T-helper 17 cell (primary cell): ENCODE results near the gene SYT2. TPM values are rescaled to one million over a fixed set of nuclear protein-coding genes. Genes with fewer than 3 reads are reported as not detected.
"Not testable (repeated sequence)": the region's sequence is repeated elsewhere in the genome, so short reads cannot be mapped to it uniquely, and the experiment has no call there.

Source experiments
- ATAC-seq: fragments of 150-1000 bp; cut with Tn5 transposase; 2 replicates; pipeline ENCODE4 v1.10.0; 2021; ENCODE audit warnings: mild to moderate bottlenecking, moderate library complexity
- DNase-seq, 3 donors: peaks; one replicate each; pipeline versions ENCODE4 v3.0.0 to v3.0.0-alpha.2; 2020 to 2021
- H3K9me3 ChIP-seq: one replicate; pipeline ENCODE4 v1.7.0; 2013; ENCODE audit warnings: low read length, mild to moderate bottlenecking; ENCODE audit not compliant: control insufficient read depth, poor library complexity, severe bottlenecking
- H3K27ac Mint-ChIP-seq: one replicate; pipeline ENCODE4 v1.8.0; 2022; ENCODE audit warnings: mild to moderate bottlenecking, moderate library complexity, mixed read lengths
- H3K27me3 Mint-ChIP-seq: one replicate; pipeline ENCODE4 v1.8.0; 2022; ENCODE audit warnings: mixed read lengths
- H3K36me3 Mint-ChIP-seq: one replicate; pipeline ENCODE4 v1.8.0; 2022; ENCODE audit warnings: low read depth, mixed read lengths
- H3K4me1 Mint-ChIP-seq: one replicate; pipeline ENCODE4 v1.8.0; 2022; ENCODE audit warnings: mild to moderate bottlenecking, mixed read lengths
- H3K4me3 Mint-ChIP-seq: one replicate; pipeline ENCODE4 v1.8.0; 2022; ENCODE audit warnings: mild to moderate bottlenecking, moderate library complexity, mixed read lengths
- total RNA-seq, 4 donors: library from RNA in 2 of 4; stranded (reverse) in 2 of 4; gene quantifications; one replicate each; pipeline ENCODE4 v1.2.3 and lab custom pipeline; 2022 to 2026

The SYT2 gene
- total RNA-seq, 2 donors from 2014 or later: not detected

DNA sequence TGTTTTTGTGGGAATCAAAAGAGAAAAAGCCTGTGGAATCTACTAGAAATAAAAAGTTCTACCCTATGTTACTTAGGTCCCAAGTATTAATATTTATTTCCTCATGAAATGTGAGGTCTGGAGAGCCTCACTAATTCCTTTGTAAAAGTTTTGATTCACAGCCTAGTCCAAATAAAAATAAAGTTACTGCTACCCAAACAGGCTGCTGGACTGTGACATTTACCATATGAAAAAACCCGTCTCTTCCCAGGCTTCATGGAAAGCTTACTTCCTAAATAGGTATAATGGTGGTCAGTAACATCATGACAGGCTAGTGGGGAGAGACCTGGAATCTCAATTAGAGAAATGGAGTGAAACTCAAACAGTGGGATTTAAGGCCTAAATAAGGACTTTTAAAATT is 160.2 kb downstream of the SYT2 start:
- not testable (repeated sequence) for H3K4me3 Mint-ChIP-seq, H3K27ac Mint-ChIP-seq, H3K9me3 ChIP-seq, DNase-seq, ATAC-seq, H3K36me3 Mint-ChIP-seq, H3K27me3 Mint-ChIP-seq
- peaks cover 17% of the 10 kb centered on the region for H3K4me1 Mint-ChIP-seq

GRCh38 chr1:202547215-202547614 is 163.0 kb downstream of the SYT2 start:
- DNase-seq: no peak
- Mint-ChIP-seq H3K27me3 (no peaks in the 10 kb centered on the region), H3K4me3 (no peak overlapping the region), H3K36me3 (no peaks in the 10 kb centered on the region), H3K27ac (no peak overlapping the region), H3K4me1 (peaks cover 13% of the 10 kb centered on the region)
- no peaks in the 10 kb centered on the region for H3K9me3 ChIP-seq
- no peak for ATAC-seq

DNA sequence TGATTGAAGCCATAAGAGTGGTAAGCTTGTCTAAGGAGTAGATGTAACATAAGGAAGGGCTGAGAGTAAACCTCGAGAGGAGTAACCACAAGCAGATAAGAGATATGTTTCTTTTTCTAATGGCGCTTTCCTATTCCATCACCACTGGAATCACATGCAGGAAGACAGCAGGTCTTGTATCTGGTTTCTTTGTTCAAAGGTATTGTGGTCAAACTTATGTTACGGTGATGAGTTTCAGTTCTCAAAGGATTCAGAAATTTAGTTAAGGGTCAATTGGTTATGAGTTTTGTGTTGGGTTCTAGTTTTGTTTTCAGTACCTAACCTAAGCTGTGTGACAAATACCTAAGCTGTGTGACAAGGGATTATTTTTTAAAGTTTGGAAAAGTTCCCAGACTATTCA is 163.5 kb downstream of the SYT2 start:
- not testable (repeated sequence) for H3K36me3 Mint-ChIP-seq, H3K27me3 Mint-ChIP-seq, H3K27ac Mint-ChIP-seq, DNase-seq, H3K9me3 ChIP-seq, ATAC-seq, H3K4me3 Mint-ChIP-seq
- peaks cover 15% of the 10 kb centered on the region for H3K4me1 Mint-ChIP-seq

DNA sequence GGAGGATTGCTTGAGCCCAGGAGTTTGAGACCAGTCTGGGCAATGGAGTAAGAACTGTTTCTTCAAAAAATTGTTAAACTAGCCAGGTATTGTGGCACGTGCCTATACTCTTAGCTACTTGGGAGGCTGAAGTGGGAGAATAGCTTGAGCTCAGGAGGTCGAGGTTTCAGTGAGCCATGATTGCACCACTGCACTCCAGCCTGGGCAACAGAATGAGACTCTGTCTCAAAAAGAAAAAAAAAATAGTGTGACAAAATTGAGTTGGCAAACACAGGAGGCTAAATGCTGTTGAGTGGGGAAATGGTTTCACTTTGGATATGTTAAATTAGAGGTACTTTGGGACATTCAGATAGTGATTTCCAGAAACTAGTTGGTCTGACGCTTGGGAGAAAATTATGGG is 163.9 kb downstream of the SYT2 start:
- ATAC-seq, H3K9me3 ChIP-seq, H3K27me3 Mint-ChIP-seq, DNase-seq, H3K27ac Mint-ChIP-seq, H3K4me3 Mint-ChIP-seq, H3K36me3 Mint-ChIP-seq: not testable (repeated sequence)
- H3K4me1 Mint-ChIP-seq: peaks cover 15% of the 10 kb centered on the region

- not testable (repeated sequence) for H3K27me3 Mint-ChIP-seq, H3K4me3 Mint-ChIP-seq, ATAC-seq, H3K9me3 ChIP-seq, H3K36me3 Mint-ChIP-seq, H3K27ac Mint-ChIP-seq, DNase-seq
- peaks cover 15% of the 10 kb centered on the region for H3K4me1 Mint-ChIP-seq
These were observed 164.5 kb downstream of the SYT2 start for GRCh38 chr1:202545647-202546303.

GRCh38 chr1:202544766-202545449 is 165.3 kb downstream of the SYT2 start:
- H3K27me3 Mint-ChIP-seq, ATAC-seq, H3K27ac Mint-ChIP-seq, DNase-seq, H3K9me3 ChIP-seq, H3K4me3 Mint-ChIP-seq, H3K36me3 Mint-ChIP-seq: not testable (repeated sequence)
- H3K4me1 Mint-ChIP-seq: peaks cover 17% of the 10 kb centered on the region

DNA sequence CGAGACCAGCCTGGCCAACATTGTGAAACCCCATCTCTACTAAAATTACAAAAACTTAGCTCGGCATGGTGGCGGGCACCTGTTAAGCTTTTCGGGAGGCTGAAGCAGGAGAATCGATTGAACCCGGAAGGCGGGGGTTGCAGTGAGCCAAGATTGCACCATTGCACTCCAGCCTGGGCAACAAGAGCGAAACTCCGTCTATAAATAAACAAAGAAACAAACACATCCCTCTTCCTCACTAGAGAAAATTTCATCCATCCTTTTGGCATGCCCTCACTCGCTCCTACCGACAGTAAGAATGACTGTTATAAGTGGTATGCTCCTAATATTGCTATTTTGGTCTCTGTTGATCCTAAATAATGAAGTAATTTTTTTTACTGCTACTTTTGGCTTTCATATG is 166.7 kb downstream of the SYT2 start:
- DNase-seq: not testable (repeated sequence)

DNA sequence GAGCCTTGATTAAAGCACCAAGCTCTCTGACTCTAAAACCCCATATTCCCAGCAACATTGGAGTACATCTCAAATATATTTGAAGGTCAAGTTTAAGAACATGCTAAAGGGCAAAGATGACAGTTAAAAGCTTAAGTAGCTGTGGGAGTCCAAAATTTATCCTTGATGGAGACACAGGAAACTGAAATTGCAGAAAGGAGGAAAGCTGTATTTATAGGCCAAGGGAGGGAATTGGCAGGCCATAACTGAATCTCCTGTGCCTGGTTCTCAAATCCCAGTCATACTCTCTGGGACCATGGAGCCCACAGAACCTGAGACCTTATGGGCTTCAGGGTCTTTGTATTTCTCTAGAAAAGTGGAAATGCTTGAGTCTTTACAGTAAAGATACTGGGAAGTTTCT is 167.8 kb downstream of the SYT2 start:
- not testable (repeated sequence) for H3K36me3 Mint-ChIP-seq, H3K9me3 ChIP-seq, H3K4me3 Mint-ChIP-seq, H3K27me3 Mint-ChIP-seq, DNase-seq, H3K27ac Mint-ChIP-seq, ATAC-seq
- H3K4me1 Mint-ChIP-seq: peaks cover 18% of the 10 kb centered on the region

More for the DNA sequence above, 166.7 kb downstream of the SYT2 start:
- not testable (repeated sequence) for H3K4me3 Mint-ChIP-seq, H3K9me3 ChIP-seq, H3K27me3 Mint-ChIP-seq, H3K27ac Mint-ChIP-seq, ATAC-seq, H3K36me3 Mint-ChIP-seq
- H3K4me1 Mint-ChIP-seq: peaks cover 18% of the 10 kb centered on the region

DNA sequence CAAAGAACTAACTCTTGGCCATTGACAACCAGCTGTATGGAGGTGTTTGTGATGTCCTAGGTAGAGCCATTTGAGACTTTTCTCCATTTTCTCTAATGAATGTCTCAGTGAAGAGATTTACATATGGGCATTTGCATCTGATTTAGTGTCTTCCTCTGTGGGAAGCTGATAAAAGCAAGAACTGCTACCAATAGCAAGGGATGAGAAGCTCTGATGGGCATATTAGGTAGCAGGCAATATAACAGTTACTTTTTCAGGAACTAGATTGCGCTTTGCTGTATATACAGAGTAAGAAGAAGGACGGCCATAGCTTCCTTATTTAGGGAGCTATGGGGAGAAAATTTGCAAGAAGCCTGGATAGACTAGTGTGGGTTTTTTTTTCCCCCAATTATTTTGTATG is 169.4 kb downstream of the SYT2 start:
- H3K36me3 Mint-ChIP-seq, H3K4me3 Mint-ChIP-seq, DNase-seq, H3K4me1 Mint-ChIP-seq, H3K27me3 Mint-ChIP-seq, H3K27ac Mint-ChIP-seq, ATAC-seq, H3K9me3 ChIP-seq: not testable (repeated sequence)

Other genes with a start within 250 kb of the SYT2 start
- gene KDM5B, start 98.0 kb upstream of the SYT2 start, total RNA-seq: 10 to 100 TPM; 64.2 to 76.2 TPM
- gene PCAT6, start 100.5 kb upstream of the SYT2 start, total RNA-seq: under 1 TPM in 1 of 2 donors, not detected in 1; 0.97 TPM
- gene RABIF, start 178.7 kb upstream of the SYT2 start, total RNA-seq: 10 to 100 TPM; 10.3 to 11.1 TPM
- gene KLHL12, start 216.8 kb upstream of the SYT2 start, total RNA-seq: 10 to 100 TPM; 16.7 to 21.1 TPM
- gene ADIPOR1, start 247.9 kb upstream of the SYT2 start, total RNA-seq: 100 to 1,000 TPM in 1 of 2 donors, 10 to 100 TPM in 1; 65.8 to 126 TPM